LNCaP clone FGC (cell line): ENCODE measurements around the gene PHETA1.

ENCODE experiments used
- DNase-seq: peaks from one replicate; pipeline ENCODE4 v3.0.0-alpha.2; 2011; ENCODE audit warnings: low read depth
- H3K4me3 ChIP-seq: 2 replicates; pipeline ENCODE4 v1.5.1; 2011; ENCODE audit warnings: mild to moderate bottlenecking, low read depth, low read length, control low read depth
- TF ChIP-seq, protein P1 (sequence below): IDR thresholded peaks from 2 replicates; pipeline ENCODE4 v1.5.1; 2012; ENCODE audit warnings: mild to moderate bottlenecking; ENCODE audit not compliant: control insufficient read depth, insufficient read depth; ENCODE audit errors: extremely low read depth

PHETA1 gene

DNA sequence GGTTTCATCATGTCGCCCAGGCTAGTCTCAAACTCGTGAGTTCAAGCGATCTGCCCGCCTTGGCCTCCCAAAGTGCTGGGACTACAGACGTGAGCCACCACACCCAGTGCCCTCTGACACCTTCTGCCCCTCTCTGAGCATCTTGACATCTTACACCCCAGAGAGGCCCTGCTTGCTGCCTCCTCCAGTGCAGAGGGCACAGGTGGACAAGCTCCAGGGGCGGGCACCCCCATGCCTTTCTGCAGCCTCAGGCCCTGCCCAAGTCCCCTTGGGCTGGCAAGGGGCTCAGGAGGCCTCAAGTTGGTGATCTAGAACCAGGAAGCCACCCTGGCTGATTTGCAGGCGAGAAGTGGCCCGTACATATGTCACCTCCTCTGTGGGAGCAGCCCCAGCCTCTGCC lies 25.6 kb upstream of the PHETA1 start:
- TF ChIP-seq, protein P1, sequence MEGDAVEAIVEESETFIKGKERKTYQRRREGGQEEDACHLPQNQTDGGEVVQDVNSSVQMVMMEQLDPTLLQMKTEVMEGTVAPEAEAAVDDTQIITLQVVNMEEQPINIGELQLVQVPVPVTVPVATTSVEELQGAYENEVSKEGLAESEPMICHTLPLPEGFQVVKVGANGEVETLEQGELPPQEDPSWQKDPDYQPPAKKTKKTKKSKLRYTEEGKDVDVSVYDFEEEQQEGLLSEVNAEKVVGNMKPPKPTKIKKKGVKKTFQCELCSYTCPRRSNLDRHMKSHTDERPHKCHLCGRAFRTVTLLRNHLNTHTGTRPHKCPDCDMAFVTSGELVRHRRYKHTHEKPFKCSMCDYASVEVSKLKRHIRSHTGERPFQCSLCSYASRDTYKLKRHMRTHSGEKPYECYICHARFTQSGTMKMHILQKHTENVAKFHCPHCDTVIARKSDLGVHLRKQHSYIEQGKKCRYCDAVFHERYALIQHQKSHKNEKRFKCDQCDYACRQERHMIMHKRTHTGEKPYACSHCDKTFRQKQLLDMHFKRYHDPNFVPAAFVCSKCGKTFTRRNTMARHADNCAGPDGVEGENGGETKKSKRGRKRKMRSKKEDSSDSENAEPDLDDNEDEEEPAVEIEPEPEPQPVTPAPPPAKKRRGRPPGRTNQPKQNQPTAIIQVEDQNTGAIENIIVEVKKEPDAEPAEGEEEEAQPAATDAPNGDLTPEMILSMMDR = no peak
- DNase-seq = no peak
- no peak overlapping the region for H3K4me3 ChIP-seq

GRCh38 chr12:111393700-111394300 lies 24.9 kb upstream of the PHETA1 start:
- TF ChIP-seq, protein P1 = no peak
- no peak for DNase-seq
- H3K4me3 ChIP-seq = no peak overlapping the region

- no peak overlapping the region for H3K4me3 ChIP-seq
- no peak for DNase-seq
- TF ChIP-seq, protein P1 = no peak
Measured at GRCh38 chr12:111390910-111391309, 22.0 kb upstream of the PHETA1 start.

GRCh38 chr12:111389635-111390034 lies 20.7 kb upstream of the PHETA1 start:
- DNase-seq = no peak
- TF ChIP-seq, protein P1 = no peak
- H3K4me3 ChIP-seq = no peak overlapping the region

DNA sequence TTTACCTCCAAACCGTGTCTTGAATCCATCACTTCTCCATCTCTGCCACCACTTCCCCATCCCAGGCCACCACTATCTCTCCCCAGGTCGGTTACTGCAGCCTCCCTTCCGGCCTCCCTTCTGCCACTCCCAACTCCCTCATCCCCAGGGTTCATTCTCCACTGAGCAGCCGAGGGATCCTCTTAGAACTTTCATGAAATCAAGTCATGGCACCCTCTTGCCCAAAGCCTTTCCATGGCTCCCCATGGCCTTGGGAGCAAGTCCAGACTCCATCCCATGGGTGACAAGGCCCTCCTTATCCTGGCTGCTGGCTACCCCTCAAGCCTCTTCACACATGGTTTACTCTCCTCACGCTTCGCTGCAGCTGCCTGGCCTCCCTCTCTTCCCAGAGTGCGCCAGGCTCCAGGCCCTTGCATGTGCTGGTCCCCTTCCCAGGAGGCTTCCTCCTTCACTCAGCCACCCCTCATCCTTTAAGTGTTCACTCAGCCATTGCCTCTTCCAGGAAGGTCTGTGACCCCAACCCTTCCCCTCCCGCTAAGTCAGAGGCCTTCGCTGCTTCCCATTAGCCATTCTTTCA lies 18.9 kb upstream of the PHETA1 start:
- no peak overlapping the region for H3K4me3 ChIP-seq
- no peak for DNase-seq
- TF ChIP-seq, protein P1 = no peak

DNA sequence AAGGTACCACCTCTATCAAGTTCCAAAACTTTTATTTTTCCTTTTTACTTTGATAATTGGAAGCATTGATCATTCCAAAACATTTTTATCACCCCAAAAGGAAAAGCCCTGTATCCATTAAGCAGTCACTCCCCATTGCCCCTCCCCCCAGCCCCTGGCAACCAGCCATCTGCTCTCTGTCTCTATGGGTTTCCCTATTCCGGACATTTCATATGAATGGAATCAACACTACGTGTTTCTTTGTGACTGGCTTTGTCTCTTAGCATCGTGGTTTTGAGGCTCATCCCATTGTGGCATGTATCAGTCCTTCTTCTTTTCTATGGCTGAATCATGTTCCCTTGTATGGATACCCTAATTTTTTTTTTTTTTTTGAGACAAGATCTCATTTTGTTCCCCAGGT lies 18.0 kb upstream of the PHETA1 start:
- TF ChIP-seq, protein P1 = no peak
- H3K4me3 ChIP-seq = no peak overlapping the region
- no peak for DNase-seq

- DNase-seq = peak; percentile 58
- H3K4me3 ChIP-seq = no peak overlapping the region
- TF ChIP-seq, protein P1 = no peak
Measured at GRCh38 chr12:111384596-111384995, 15.7 kb upstream of the PHETA1 start.
